ENCODE results near the gene ZCCHC8.

- no peak for TF ChIP-seq CTCF (IDR thresholded peaks at IDR 0.05; ENCODE audit: low read depth, low read length, poor library complexity, severe bottlenecking)
- no peak for TF ChIP-seq EZH2phosphoT487 (IDR thresholded peaks at IDR 0.05; ENCODE audit: borderline replicate concordance, low read length)
Measured at GRCh38 chr12:122459211-122459610, 41.5 kb downstream of the ZCCHC8 start.

All from DOHH2 (cell line).